ENCODE measurements around the gene IMPDH2. TPM values are rescaled to one million over a fixed set of nuclear protein-coding genes. Genes with fewer than 3 reads are reported as not detected.

IMPDH2 gene
- total RNA-seq, 2 experiments from 2014 or later: 535 to 557 TPM

- DNase-seq (no peak), ATAC-seq (no peak)
- no peak for TF ChIP-seq CTCF (IDR thresholded peaks at IDR 0.05)
- H3K36me3 Mint-ChIP-seq (ENCODE audit: low read depth): peaks cover 28% of the 10 kb centered on the region
- no peak overlapping the region for H3K4me3 Mint-ChIP-seq
- H3K27me3 Mint-ChIP-seq: no peaks in the 10 kb centered on the region
- CTCF ChIA-PET: interaction anchor here (6.5 kb wide), 1 partner anchor 30 kb away, joined by 78 read pairs; the partner anchor contains the start of gene DALRD3
- POLR2A ChIA-PET: interaction anchor here (0.6 kb wide), 1 partner anchor 178 kb away, joined by 4 read pairs; no protein-coding TSS in a partner anchor
- no peaks in the 10 kb centered on the region for H3K9me3 Mint-ChIP-seq
- intact Hi-C loops (cut with micrococcal nuclease): loop anchor here (5.0 kb wide), 1 partner anchor 38 kb away; the partner anchor contains the start of gene NDUFAF3
- H3K27ac Mint-ChIP-seq: no peak overlapping the region
- peaks cover 16% of the 10 kb centered on the region for H3K4me1 Mint-ChIP-seq (ENCODE audit: low read depth)
Observed at GRCh38 chr3:48984663-48985062, 44.5 kb downstream of the IMPDH2 start.

GRCh38 chr3:48983096-48983495 lies 46.1 kb downstream of the IMPDH2 start:
- H3K9me3 Mint-ChIP-seq: no peaks in the 10 kb centered on the region
- CTCF ChIA-PET: no interaction called here
- POLR2A ChIA-PET: interaction anchor here (0.7 kb wide), 1 partner anchor 12 kb away, joined by 3 read pairs; no protein-coding TSS in a partner anchor
- no peaks in the 10 kb centered on the region for H3K27me3 Mint-ChIP-seq
- H3K4me3 Mint-ChIP-seq: no peak overlapping the region
- peaks cover 5% of the 10 kb centered on the region for H3K4me1 Mint-ChIP-seq (ENCODE audit: low read depth)
- ATAC-seq (no peak), DNase-seq (no peak)
- TF ChIP-seq CTCF (IDR thresholded peaks at IDR 0.05): no peak
- intact Hi-C loops (cut with micrococcal nuclease): no loop called here
- H3K27ac Mint-ChIP-seq: no peak overlapping the region
- peaks cover 32% of the 10 kb centered on the region for H3K36me3 Mint-ChIP-seq (ENCODE audit: low read depth)

GRCh38 chr3:48982686-48983085 lies 46.5 kb downstream of the IMPDH2 start:
- Mint-ChIP-seq H3K36me3 (ENCODE audit: low read depth) (peaks cover 36% of the 10 kb centered on the region), H3K9me3 (no peaks in the 10 kb centered on the region), H3K27me3 (no peaks in the 10 kb centered on the region), H3K4me1 (ENCODE audit: low read depth) (peaks cover 3% of the 10 kb centered on the region), H3K4me3 (no peak overlapping the region), H3K27ac (no peak overlapping the region)
- ChIA-PET POLR2A (interaction anchor here (0.7 kb wide), 1 partner anchor 11 kb away, joined by 3 read pairs; no protein-coding TSS in a partner anchor), CTCF (no interaction called here)
- DNase-seq: no peak
- no peak for ATAC-seq
- TF ChIP-seq CTCF (IDR thresholded peaks at IDR 0.05): no peak
- intact Hi-C loops (cut with micrococcal nuclease): no loop called here

- Mint-ChIP-seq H3K27me3 (no peaks in the 10 kb centered on the region), H3K27ac (no peak overlapping the region), H3K36me3 (ENCODE audit: low read depth) (peaks cover 36% of the 10 kb centered on the region), H3K9me3 (no peaks in the 10 kb centered on the region), H3K4me1 (ENCODE audit: low read depth) (peaks cover 3% of the 10 kb centered on the region), H3K4me3 (no peak overlapping the region)
- ChIA-PET POLR2A (interaction anchor here (0.7 kb wide), 1 partner anchor 11 kb away, joined by 3 read pairs; no protein-coding TSS in a partner anchor), CTCF (no interaction called here)
- no peak for DNase-seq
- no peak for ATAC-seq
- intact Hi-C loops (cut with micrococcal nuclease): no loop called here
- no peak for TF ChIP-seq CTCF (IDR thresholded peaks at IDR 0.05)
Observed at GRCh38 chr3:48982016-48982415, 47.2 kb downstream of the IMPDH2 start.

GRCh38 chr3:48980295-48980694 lies 48.9 kb downstream of the IMPDH2 start:
- CTCF ChIA-PET: no interaction called here
- Mint-ChIP-seq H3K9me3 (no peaks in the 10 kb centered on the region), H3K27ac (no peak overlapping the region), H3K36me3 (ENCODE audit: low read depth) (peaks cover 42% of the 10 kb centered on the region), H3K27me3 (no peaks in the 10 kb centered on the region), H3K4me1 (ENCODE audit: low read depth) (no peaks in the 10 kb centered on the region), H3K4me3 (no peak overlapping the region)
- DNase-seq (no peak), ATAC-seq (no peak)
- POLR2A ChIA-PET: no interaction called here
- no peak for TF ChIP-seq CTCF (IDR thresholded peaks at IDR 0.05)
- intact Hi-C loops (cut with micrococcal nuclease): no loop called here

All from activated CD8-positive, alpha-beta T cell treated with anti-CD3 and anti-CD28 coated beads for 36 hours (primary cell).